Gastrocnemius medialis (tissue), 4 donors: ENCODE measurements around the gene HOXB2.

Experiments used
- POLR2A ChIP-seq, 2 donors: fragments of 450-650 bp; IDR thresholded peaks; one replicate each; pipeline ENCODE4 v1.6.1; 2017; ENCODE audit warnings: antibody characterized with exemption in 2 of 2, mild to moderate bottlenecking in 2 of 2, moderate library complexity in 2 of 2
- TF ChIP-seq, protein P1 (sequence below), 5 experiments: fragments of 450-650 bp in 3 of 5; fragments of 200-600 bp in 2 of 5; sonication (generic) in 2 of 5; IDR thresholded peaks in 4 of 5; conservative IDR thresholded peaks in 1 of 5; 1 replicate in 4 of 5; 2 replicates in 1 of 5; pipeline ENCODE4 v1.5.1; 2016 to 2019; ENCODE audit warnings: antibody characterized with exemption in 5 of 5, mild to moderate bottlenecking in 3 of 5, moderate library complexity in 3 of 5

DNA sequence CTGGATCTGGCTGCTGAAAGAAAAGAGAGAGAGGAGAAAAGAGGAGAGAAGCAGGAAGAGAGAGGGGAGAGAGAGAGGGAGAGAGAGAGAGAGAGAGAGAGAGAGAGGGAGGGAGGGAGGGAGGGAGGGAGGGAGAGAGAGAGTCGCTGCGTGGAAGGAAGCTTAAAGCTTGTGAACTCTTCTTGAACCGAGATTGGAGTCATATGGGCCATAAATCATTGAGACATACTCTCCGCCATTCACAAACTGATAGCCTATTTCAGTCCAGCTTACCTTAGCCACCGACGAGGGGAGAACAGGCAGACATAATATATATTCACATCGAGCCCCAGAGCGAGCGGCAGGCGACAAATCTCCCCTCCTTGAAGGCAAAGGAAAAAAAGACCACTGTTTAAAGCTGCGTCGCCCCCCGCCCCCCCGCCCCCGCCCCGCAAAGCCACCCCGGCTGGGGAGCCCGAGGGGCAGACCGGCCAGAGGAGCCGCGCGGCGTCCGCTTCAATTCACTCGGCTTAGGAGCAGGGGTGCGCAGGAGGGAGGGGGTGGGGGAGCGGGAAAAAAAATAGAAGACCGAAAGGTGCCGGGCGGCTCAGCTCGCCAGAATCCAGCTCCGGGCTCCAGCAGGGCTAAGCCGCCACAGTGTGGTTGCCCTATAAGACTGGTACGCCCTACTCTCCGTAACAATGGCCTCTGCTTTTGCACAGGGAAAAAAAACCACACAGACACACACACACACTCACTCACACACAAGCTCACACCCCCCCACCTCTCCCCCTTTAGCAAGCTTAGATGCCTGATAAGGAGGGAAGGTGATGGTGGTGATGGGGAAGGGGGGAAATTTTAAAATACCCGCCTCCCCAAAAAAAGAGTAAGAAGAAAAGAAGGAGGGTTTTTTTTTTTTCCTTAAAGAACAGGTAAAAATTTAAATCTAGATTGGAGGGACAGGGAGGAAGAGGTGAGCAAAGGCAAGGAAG lies 10.6 kb upstream of the HOXB2 start:
- no peak for TF ChIP-seq POLR2A (IDR thresholded peaks at IDR 0.05)
- TF ChIP-seq, protein P1, sequence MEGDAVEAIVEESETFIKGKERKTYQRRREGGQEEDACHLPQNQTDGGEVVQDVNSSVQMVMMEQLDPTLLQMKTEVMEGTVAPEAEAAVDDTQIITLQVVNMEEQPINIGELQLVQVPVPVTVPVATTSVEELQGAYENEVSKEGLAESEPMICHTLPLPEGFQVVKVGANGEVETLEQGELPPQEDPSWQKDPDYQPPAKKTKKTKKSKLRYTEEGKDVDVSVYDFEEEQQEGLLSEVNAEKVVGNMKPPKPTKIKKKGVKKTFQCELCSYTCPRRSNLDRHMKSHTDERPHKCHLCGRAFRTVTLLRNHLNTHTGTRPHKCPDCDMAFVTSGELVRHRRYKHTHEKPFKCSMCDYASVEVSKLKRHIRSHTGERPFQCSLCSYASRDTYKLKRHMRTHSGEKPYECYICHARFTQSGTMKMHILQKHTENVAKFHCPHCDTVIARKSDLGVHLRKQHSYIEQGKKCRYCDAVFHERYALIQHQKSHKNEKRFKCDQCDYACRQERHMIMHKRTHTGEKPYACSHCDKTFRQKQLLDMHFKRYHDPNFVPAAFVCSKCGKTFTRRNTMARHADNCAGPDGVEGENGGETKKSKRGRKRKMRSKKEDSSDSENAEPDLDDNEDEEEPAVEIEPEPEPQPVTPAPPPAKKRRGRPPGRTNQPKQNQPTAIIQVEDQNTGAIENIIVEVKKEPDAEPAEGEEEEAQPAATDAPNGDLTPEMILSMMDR (IDR thresholded peaks at IDR 0.05 in 4 of 5, conservative IDR thresholded peaks at IDR 0.05 in 1 of 5): no peak
